K562 (cell line): Measurements from ENCODE around the gene IFT22. TPM values are rescaled to one million over a fixed set of nuclear protein-coding genes. Genes with fewer than 3 reads are reported as not detected.

Experiments used
- CBX1 ChIP-seq: sonication (generic); IDR thresholded peaks from 2 replicates; pipeline ENCODE4 v1.6.1; 2016; ENCODE audit warnings: antibody characterized with exemption, low read depth, mild to moderate bottlenecking
- DIDO1 ChIP-seq: fragments of 450-650 bp; IDR thresholded peaks from 2 replicates; pipeline ENCODE4 v1.6.1; 2016; ENCODE audit warnings: low read depth, missing biosample characterization, missing genetic modification characterization
- EGR1 ChIP-seq: fragments of 450-650 bp; conservative IDR thresholded peaks from 2 replicates; pipeline ENCODE4 v1.6.1; 2017; ENCODE audit warnings: mild to moderate bottlenecking
- GABPA ChIP-seq: fragments of 200-800 bp; sonication (Bioruptor generic); conservative IDR thresholded peaks from 2 replicates; pipeline ENCODE4 v1.6.1; 2016; ENCODE audit warnings: low read depth, missing genetic modification characterization, missing compliant biosample characterization
- GATA2 ChIP-seq: sonication (generic); formaldehyde crosslinking; IDR thresholded peaks from 2 replicates; pipeline ENCODE4 v1.4.0; 2020; ENCODE audit warnings: mild to moderate bottlenecking, missing genetic modification reagents
- HDAC8 ChIP-seq: fragments of 450-650 bp; IDR thresholded peaks from 2 replicates; pipeline ENCODE4 v1.6.1; 2016; ENCODE audit warnings: mild to moderate bottlenecking, missing genetic modification characterization, moderate library complexity, missing compliant biosample characterization
- NFATC3 ChIP-seq: fragments of 450-650 bp; IDR thresholded peaks from 2 replicates; pipeline ENCODE4 v1.6.1; 2017; ENCODE audit warnings: mild to moderate bottlenecking
- REST ChIP-seq, 2 experiments: fragments of 450-650 bp; formaldehyde crosslinking in 1 of 2; IDR thresholded peaks; 2 replicates each; pipeline versions ENCODE4 v1.4.0 to v1.6.1; 2014 to 2020; ENCODE audit warnings: mild to moderate bottlenecking in 2 of 2, borderline replicate concordance in 1 of 2, low read depth in 1 of 2
- RFX7 ChIP-seq: fragments of 250-450 bp; sonication (Bioruptor Pico); IDR thresholded peaks from 2 replicates; pipeline ENCODE4 v1.5.1; 2021; ENCODE audit warnings: mild to moderate bottlenecking
- ZBTB33 ChIP-seq: sonication (generic); formaldehyde crosslinking; IDR thresholded peaks from 2 replicates; pipeline ENCODE4 v1.8.1; 2023; ENCODE audit warnings: mild to moderate bottlenecking, missing genetic modification reagents
- ZBTB8A ChIP-seq: fragments of 450-650 bp; IDR thresholded peaks from 2 replicates; pipeline ENCODE4 v1.6.1; 2018; ENCODE audit warnings: mild to moderate bottlenecking, moderate library complexity; ENCODE audit not compliant: partially characterized antibody
- ZNF444 ChIP-seq: fragments of 250-450 bp; sonication (Bioruptor Pico); IDR thresholded peaks from 2 replicates; pipeline ENCODE4 v1.4.0; 2020; ENCODE audit warnings: mild to moderate bottlenecking, moderate library complexity
- ZNF518B ChIP-seq: fragments of 250-450 bp; sonication (Bioruptor Pico); IDR thresholded peaks from 2 replicates; pipeline ENCODE4 v1.5.0; 2021; ENCODE audit warnings: mild to moderate bottlenecking, moderate library complexity
- polyA plus RNA-seq, 8 experiments: library from polyadenylated mRNA; depleted of rRNA in 4 of 8; stranded (reverse) in 5 of 8; unstranded in 3 of 8; fragments of >200 nt; fragmentation: Nextera tagmentation in 2 of 8; fragmentation: Illumina TruSeq in 1 of 8; extraction: Ambion mirVana in 2 of 8; extraction: Trizol in 1 of 8; gene quantifications; 2 replicates each; pipeline versions ENCODE4 v1.2.1 to v1.2.3, GENCODE V29; 2011 to 2014; ENCODE audit warnings: inconsistent platforms in 1 of 8, missing spikeins in 1 of 8
- total RNA-seq, 7 experiments: library from RNA; depleted of rRNA in 6 of 7; stranded (reverse); fragments of >200 nt in 6 of 7; fragmentation: Illumina TruSeq in 2 of 7; extraction: Trizol in 2 of 7; gene quantifications; 2 replicates each; pipeline versions ENCODE4 v1.2.1 to v1.2.3, GENCODE V29; 2011 to 2021; ENCODE audit warnings: low replicate concordance in 1 of 7

The IFT22 gene
- total and polyA plus RNA-seq, 9 of the 15 experiments (the other 6 are each of a cell fraction or from before 2014, with no cell fraction given), result 6.3 to 18.2 (median 7.7) TPM

GRCh38 chr7:101265622-101266516, 55.7 kb downstream of the IFT22 start (continued):
- TF ChIP-seq GABPA (tag), result no peak
- no peak for TF ChIP-seq ZNF444 (CRISPR knock-in tag)
- TF ChIP-seq HDAC8 (tag), result no peak
- TF ChIP-seq DIDO1 (tag), result no peak
- no peak for TF ChIP-seq RFX7 (CRISPR knock-in tag)
- no peak for TF ChIP-seq REST (IDR thresholded peaks at IDR 0.05; ENCODE audit: borderline replicate concordance)
- no peak for TF ChIP-seq REST (CRISPR knock-in tag; IDR thresholded peaks at IDR 0.05; ENCODE audit: low read depth)
- peak; percentile 95 for TF ChIP-seq NFATC3
- TF ChIP-seq ZBTB8A, result no peak
- peak; percentile 77 for TF ChIP-seq EGR1
- no peak for TF ChIP-seq ZBTB33 (CRISPR knock-in tag)
- TF ChIP-seq CBX1, result no peak
- TF ChIP-seq ZNF518B (CRISPR knock-in tag), result no peak
- peak; percentile 78 for TF ChIP-seq GATA2 (CRISPR knock-in tag)
